ENCODE measurements around the gene ATP5PB.

Gene ATP5PB

GRCh38 chr1:111504097-111504496 lies 54.8 kb downstream of the ATP5PB start:
- H3K9me2 ChIP-seq (replicated peaks; ENCODE audit: insufficient read depth, low read length): no peaks in the 10 kb centered on the region
- H4K20me1 ChIP-seq (ENCODE audit: insufficient read depth, low read length): no peaks in the 10 kb centered on the region
- H3K4me2 ChIP-seq (ENCODE audit: low read depth, low read length): no peak overlapping the region
- peaks cover 16% of the 10 kb centered on the region for H3F3A ChIP-seq (ENCODE audit: insufficient read depth, low read length)
- no peak for DNase-seq
- no peak overlapping the region for H3K9ac ChIP-seq (ENCODE audit: low read length)
- no peaks in the 10 kb centered on the region for H3K36me3 ChIP-seq (replicated peaks; ENCODE audit: insufficient read depth, low read length)
- H3K4me1 ChIP-seq (ENCODE audit: low read length): peaks cover 29% of the 10 kb centered on the region
- H3K27me3 ChIP-seq (replicated peaks; ENCODE audit: insufficient read depth, low read length): no peaks in the 10 kb centered on the region
- no peak for TF ChIP-seq EZH2phosphoT487 (IDR thresholded peaks at IDR 0.05; ENCODE audit: low read length)
- no peak for TF ChIP-seq EZH2 (optimal IDR thresholded peaks at IDR 0.05; ENCODE audit: low read depth, low read length)
- no peak for TF ChIP-seq CTCF (IDR thresholded peaks at IDR 0.05; ENCODE audit: low read length)
- no peak overlapping the region for H3K4me3 ChIP-seq (ENCODE audit: low read length)
- no peaks in the 10 kb centered on the region for H3K9me3 ChIP-seq (replicated peaks; ENCODE audit: insufficient read depth, low read length)
- H3K27ac ChIP-seq (ENCODE audit: low read length): no peak overlapping the region
- no peak overlapping the region for H2AFZ ChIP-seq (ENCODE audit: low read length)
- H3K79me2 ChIP-seq (ENCODE audit: low read length): no peaks in the 10 kb centered on the region

- peak overlapping the region; percentile 39; the same call in 1 of the 2 replicates for H3K4me2 ChIP-seq (ENCODE audit: low read depth, low read length)
- H3K4me1 ChIP-seq (ENCODE audit: low read length): peaks cover 29% of the 10 kb centered on the region
- H3K4me3 ChIP-seq (ENCODE audit: low read length): no peak overlapping the region
Measured at GRCh38 chr1:111505641-111506119, 56.4 kb downstream of the ATP5PB start.

GRCh38 chr1:111506561-111506960 lies 57.3 kb downstream of the ATP5PB start:
- peak overlapping the region; percentile 39; the same call in 1 of the 2 replicates for H3K4me2 ChIP-seq (ENCODE audit: low read depth, low read length)
- 0 out of 2 replicates have a peak overlapping the region, but pooled peaks have one; percentile 45 for H2AFZ ChIP-seq (ENCODE audit: low read length)
- H3K9ac ChIP-seq (ENCODE audit: low read length): no peak overlapping the region

More at GRCh38 chr1:111505641-111506119, 56.4 kb downstream of the ATP5PB start:
- H3K79me2 ChIP-seq (ENCODE audit: low read length): no peaks in the 10 kb centered on the region
- H4K20me1 ChIP-seq (ENCODE audit: insufficient read depth, low read length): no peaks in the 10 kb centered on the region
- no peak for TF ChIP-seq EZH2 (optimal IDR thresholded peaks at IDR 0.05; ENCODE audit: low read depth, low read length)
- TF ChIP-seq CTCF (IDR thresholded peaks at IDR 0.05; ENCODE audit: low read length): no peak
- no peak for TF ChIP-seq EZH2phosphoT487 (IDR thresholded peaks at IDR 0.05; ENCODE audit: low read length)
- peak; percentile 21 for DNase-seq
- H3K36me3 ChIP-seq (replicated peaks; ENCODE audit: insufficient read depth, low read length): no peaks in the 10 kb centered on the region
- H3K9me3 ChIP-seq (replicated peaks; ENCODE audit: insufficient read depth, low read length): no peaks in the 10 kb centered on the region
- H2AFZ ChIP-seq (ENCODE audit: low read length): 0 out of 2 replicates have a peak overlapping the region, but pooled peaks have one; percentile 45
- no peaks in the 10 kb centered on the region for H3K27me3 ChIP-seq (replicated peaks; ENCODE audit: insufficient read depth, low read length)
- no peak overlapping the region for H3K9ac ChIP-seq (ENCODE audit: low read length)
- peak overlapping the region; percentile 35; the same call in 1 of the 2 replicates for H3K27ac ChIP-seq (ENCODE audit: low read length)
- peaks cover 16% of the 10 kb centered on the region for H3F3A ChIP-seq (ENCODE audit: insufficient read depth, low read length)
- H3K9me2 ChIP-seq (replicated peaks; ENCODE audit: insufficient read depth, low read length): no peaks in the 10 kb centered on the region

More at GRCh38 chr1:111506561-111506960, 57.3 kb downstream of the ATP5PB start:
- H3K27ac ChIP-seq (ENCODE audit: low read length): no peak overlapping the region
- H3K9me3 ChIP-seq (replicated peaks; ENCODE audit: insufficient read depth, low read length): no peaks in the 10 kb centered on the region
- H3K9me2 ChIP-seq (replicated peaks; ENCODE audit: insufficient read depth, low read length): no peaks in the 10 kb centered on the region
- no peaks in the 10 kb centered on the region for H3K27me3 ChIP-seq (replicated peaks; ENCODE audit: insufficient read depth, low read length)
- peaks cover 16% of the 10 kb centered on the region for H3F3A ChIP-seq (ENCODE audit: insufficient read depth, low read length)
- TF ChIP-seq EZH2phosphoT487 (IDR thresholded peaks at IDR 0.05; ENCODE audit: low read length): no peak
- TF ChIP-seq EZH2 (optimal IDR thresholded peaks at IDR 0.05; ENCODE audit: low read depth, low read length): no peak
- TF ChIP-seq CTCF (IDR thresholded peaks at IDR 0.05; ENCODE audit: low read length): no peak
- no peaks in the 10 kb centered on the region for H3K79me2 ChIP-seq (ENCODE audit: low read length)
- H3K36me3 ChIP-seq (replicated peaks; ENCODE audit: insufficient read depth, low read length): no peaks in the 10 kb centered on the region
- no peak for DNase-seq
- no peak overlapping the region for H3K4me3 ChIP-seq (ENCODE audit: low read length)
- no peaks in the 10 kb centered on the region for H4K20me1 ChIP-seq (ENCODE audit: insufficient read depth, low read length)
- H3K4me1 ChIP-seq (ENCODE audit: low read length): peaks cover 29% of the 10 kb centered on the region
